ENCODE measurements around the gene ACAP2. TPM values are rescaled to one million over a fixed set of nuclear protein-coding genes. Genes with fewer than 3 reads are reported as not detected.
"Not testable (repeated sequence)": the region's sequence is repeated elsewhere in the genome, so short reads cannot be mapped to it uniquely, and the experiment has no call there.

The ACAP2 gene
- polyA plus RNA-seq, 6 donors from 2014 or later: 36.8 to 90.1 (median 81.0) TPM

DNA sequence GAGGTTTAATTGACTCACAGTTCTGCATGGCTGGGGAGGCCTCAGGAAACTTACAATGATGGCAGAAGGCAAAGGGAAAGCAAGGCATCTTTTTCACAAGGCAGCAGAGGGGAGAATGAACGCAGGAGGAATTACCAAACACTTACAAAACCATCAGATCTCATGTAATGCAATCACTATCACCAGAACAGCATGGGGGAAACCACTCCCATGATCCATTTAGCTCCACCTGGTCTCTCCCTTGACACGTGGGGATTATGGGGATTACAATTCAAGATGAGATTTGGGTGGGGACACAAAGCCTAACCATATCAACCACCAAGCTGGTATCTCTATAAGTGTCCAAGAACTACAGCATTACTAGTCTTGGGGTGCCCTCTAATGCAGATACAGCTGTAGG is 85.0 kb downstream of the ACAP2 start:
- peaks cover 17 to 38% of the 10 kb centered on the region in 2 donors for H3K36me3 Mint-ChIP-seq
- not testable (repeated sequence) for H3K4me3 Mint-ChIP-seq; DNase-seq; H3K9me3 Mint-ChIP-seq; ATAC-seq (ENCODE audit: low read depth in 2 of 2); H3K27me3 Mint-ChIP-seq
- peak overlapping the region in 3 of 6 donors; percentile 13 to 69 (median 61) for H3K27ac Mint-ChIP-seq
- H3K4me1 Mint-ChIP-seq: peaks cover 60 to 76% (median 61%) of the 10 kb centered on the region in 3 donors

DNA sequence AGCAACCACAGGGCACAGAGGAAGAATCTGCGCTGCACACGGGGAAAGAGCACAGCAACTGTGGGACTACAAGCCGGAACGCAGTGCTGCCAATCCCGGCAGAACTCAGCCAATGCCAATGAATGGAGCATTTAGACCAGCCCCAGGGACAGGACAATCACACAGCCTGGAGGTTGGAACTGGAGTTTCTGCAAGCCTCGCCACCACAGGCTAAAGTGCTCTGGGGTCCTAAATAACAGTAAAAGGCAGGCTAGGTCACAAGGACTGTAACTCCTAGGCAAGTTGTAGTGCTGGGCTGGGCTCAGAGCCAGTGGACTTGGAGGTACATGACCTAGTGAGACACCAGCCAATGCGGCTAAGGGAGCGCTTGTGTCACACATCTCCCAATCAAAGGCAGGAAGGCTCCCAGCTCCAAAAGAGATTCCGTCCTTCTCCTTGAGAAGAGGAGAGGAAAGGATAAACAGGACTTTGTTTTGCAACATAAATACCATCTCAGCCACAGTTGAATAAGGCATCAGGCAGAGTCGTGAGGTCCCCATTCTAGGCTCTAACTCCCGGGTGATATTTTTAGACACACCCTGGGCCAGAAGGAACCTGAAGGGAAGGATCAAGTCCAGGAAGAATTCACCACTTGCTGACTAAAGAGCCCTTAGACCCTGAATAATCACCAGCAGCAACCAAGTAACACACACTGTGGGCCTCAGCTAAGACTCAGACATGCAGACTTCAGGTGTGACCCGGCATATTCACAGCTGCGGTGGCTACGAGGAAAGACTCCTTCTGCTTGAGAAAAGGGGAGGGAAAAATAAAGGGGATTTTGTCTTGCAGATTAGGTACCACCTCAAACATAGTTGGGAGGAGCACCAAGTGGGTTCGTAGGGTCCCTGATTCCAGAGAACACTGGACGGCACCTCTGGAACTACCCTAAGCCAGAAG is 86.4 kb downstream of the ACAP2 start:
- Mint-ChIP-seq H3K9me3 (peaks cover 0 to 8% (median 4%) of the 10 kb centered on the region in 7 donors), H3K27me3 (no peaks in the 10 kb centered on the region), H3K36me3 (peaks cover 17 to 38% of the 10 kb centered on the region in 2 donors), H3K27ac (peak overlapping the region in 2 of 6 donors; percentile 41 to 56), H3K4me1 (peaks cover 49 to 64% (median 51%) of the 10 kb centered on the region in 3 donors), H3K4me3 (no peak overlapping the region)
- DNase-seq (no peak), ATAC-seq (ENCODE audit: low read depth in 2 of 2) (no peak)

- Mint-ChIP-seq H3K4me1 (peaks cover 30 to 50% (median 34%) of the 10 kb centered on the region in 3 donors), H3K36me3 (peaks cover 17 to 38% of the 10 kb centered on the region in 2 donors), H3K27ac (peak overlapping the region in 1 of 6 donors; percentile 35)
- not testable (repeated sequence) for H3K9me3 Mint-ChIP-seq; ATAC-seq (ENCODE audit: low read depth in 2 of 2); H3K27me3 Mint-ChIP-seq; DNase-seq; H3K4me3 Mint-ChIP-seq
Measured at GRCh38 chr3:195354009-195354408, 88.8 kb downstream of the ACAP2 start.

GRCh38 chr3:195352895-195353488 is 89.8 kb downstream of the ACAP2 start:
- DNase-seq (no peak), ATAC-seq (ENCODE audit: low read depth in 2 of 2) (no peak)
- Mint-ChIP-seq H3K27me3 (no peaks in the 10 kb centered on the region), H3K36me3 (peaks cover 17 to 35% of the 10 kb centered on the region in 2 donors), H3K4me3 (no peak overlapping the region), H3K4me1 (peaks cover 24 to 40% (median 25%) of the 10 kb centered on the region in 3 donors), H3K27ac (no peak overlapping the region), H3K9me3 (peaks cover 0 to 8% (median 2%) of the 10 kb centered on the region in 7 donors)

- Mint-ChIP-seq H3K27ac (peak overlapping the region in 1 of 6 donors; percentile 69), H3K36me3 (peaks cover 0 to 6% of the 10 kb centered on the region in 2 donors), H3K4me1 (peaks cover 12 to 24% (median 14%) of the 10 kb centered on the region in 3 donors), H3K9me3 (no peaks in the 10 kb centered on the region), H3K27me3 (no peaks in the 10 kb centered on the region), H3K4me3 (no peak overlapping the region)
- ATAC-seq (ENCODE audit: low read depth in 2 of 2): no peak
- DNase-seq: no peak
Measured at GRCh38 chr3:195348426-195349115, 94.2 kb downstream of the ACAP2 start.

- ATAC-seq (ENCODE audit: low read depth in 2 of 2): no peak
- H3K36me3 Mint-ChIP-seq: peaks cover 19 to 20% of the 10 kb centered on the region in 2 donors
- DNase-seq: no peak
- peak overlapping the region in 1 of 6 donors; percentile 13 for H3K27ac Mint-ChIP-seq
- no peaks in the 10 kb centered on the region for H3K27me3 Mint-ChIP-seq
- no peaks in the 10 kb centered on the region for H3K9me3 Mint-ChIP-seq
- peaks cover 0 to 3% (median under 1%) of the 10 kb centered on the region in 3 donors for H3K4me1 Mint-ChIP-seq
- H3K4me3 Mint-ChIP-seq: no peak overlapping the region
Measured at GRCh38 chr3:195337747-195338146, 105.1 kb downstream of the ACAP2 start.

GRCh38 chr3:195334967-195335366 is 107.9 kb downstream of the ACAP2 start:
- Mint-ChIP-seq H3K4me1 (peaks cover 0 to 11% (median 3%) of the 10 kb centered on the region in 3 donors), H3K36me3 (peaks cover 30 to 31% of the 10 kb centered on the region in 2 donors), H3K9me3 (no peaks in the 10 kb centered on the region), H3K27me3 (no peaks in the 10 kb centered on the region), H3K27ac (no peak overlapping the region), H3K4me3 (no peak overlapping the region)
- no peak for ATAC-seq (ENCODE audit: low read depth in 2 of 2)
- DNase-seq: no peak

DNA sequence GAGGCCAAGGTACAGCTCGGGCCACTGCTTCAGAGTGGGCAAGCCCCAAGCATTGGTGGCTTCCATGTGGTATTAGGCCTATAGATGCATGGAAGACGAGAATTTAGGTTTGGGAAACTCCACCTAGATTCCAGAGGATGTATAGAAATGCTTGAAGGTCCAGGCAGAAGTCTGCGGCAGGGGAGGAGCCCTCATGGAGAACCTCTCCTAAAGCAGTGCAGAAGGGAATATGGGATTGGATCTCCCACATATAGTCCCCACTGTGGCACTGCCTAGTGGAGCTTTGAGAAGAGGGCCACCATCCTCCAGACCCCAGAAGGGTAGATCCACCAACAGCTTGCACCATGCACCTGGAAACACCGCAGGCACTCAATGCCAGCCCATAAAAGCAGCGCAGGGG is 123.8 kb downstream of the ACAP2 start:
- no peak overlapping the region for H3K27ac Mint-ChIP-seq
- H3K4me1 Mint-ChIP-seq: peaks cover 0 to 5% (median 5%) of the 10 kb centered on the region in 3 donors
- H3K36me3 Mint-ChIP-seq: peaks cover 37 to 46% of the 10 kb centered on the region in 2 donors
- ATAC-seq (ENCODE audit: low read depth in 2 of 2): no peak
- H3K9me3 Mint-ChIP-seq: peaks cover 0 to 25% (median 23%) of the 10 kb centered on the region in 7 donors
- no peak overlapping the region for H3K4me3 Mint-ChIP-seq
- DNase-seq: no peak
- H3K27me3 Mint-ChIP-seq: no peaks in the 10 kb centered on the region

GRCh38 chr3:195312714-195313113 is 130.1 kb downstream of the ACAP2 start:
- no peak overlapping the region for H3K4me3 Mint-ChIP-seq
- no peak for ATAC-seq (ENCODE audit: low read depth in 2 of 2)
- no peak for DNase-seq
- no peaks in the 10 kb centered on the region for H3K9me3 Mint-ChIP-seq
- H3K27ac Mint-ChIP-seq: peak overlapping the region in 3 of 6 donors; percentile 1 to 59 (median 19)
- H3K4me1 Mint-ChIP-seq: no peaks in the 10 kb centered on the region
- H3K27me3 Mint-ChIP-seq: no peaks in the 10 kb centered on the region
- peaks cover 0 to 6% of the 10 kb centered on the region in 2 donors for H3K36me3 Mint-ChIP-seq

DNA sequence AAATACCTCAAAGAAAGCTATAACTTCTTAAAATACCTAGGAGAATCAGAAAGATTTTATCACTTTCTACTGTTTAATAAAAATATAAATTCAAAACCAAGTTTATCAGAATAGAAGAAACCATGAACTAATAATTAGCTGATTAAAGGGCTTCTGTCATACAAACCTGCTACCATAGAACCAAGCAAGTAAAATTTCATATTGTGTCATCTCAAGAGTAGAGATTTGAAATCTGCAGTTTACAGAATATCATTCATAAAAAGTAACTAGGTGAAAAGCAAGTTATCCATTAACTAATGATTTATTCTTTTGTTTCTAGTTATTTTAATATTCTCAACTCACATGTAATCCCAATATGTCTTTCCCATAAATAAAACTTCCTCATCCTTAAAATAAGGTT is 135.1 kb downstream of the ACAP2 start:
- peak overlapping the region in 2 of 6 donors; percentile 16 to 17 for H3K27ac Mint-ChIP-seq
- ATAC-seq (ENCODE audit: low read depth in 2 of 2): no peak

GRCh38 chr3:195306369-195306768 is 136.5 kb downstream of the ACAP2 start:
- ATAC-seq (ENCODE audit: low read depth in 2 of 2) (no peak), DNase-seq (no peak)
- peaks cover 7 to 13% of the 10 kb centered on the region in 2 donors for H3K36me3 Mint-ChIP-seq
- peak overlapping the region in 1 of 6 donors; percentile 12 for H3K27ac Mint-ChIP-seq
- peaks cover 0 to 3% (median 0%) of the 10 kb centered on the region in 3 donors for H3K4me1 Mint-ChIP-seq
- H3K27me3 Mint-ChIP-seq: no peaks in the 10 kb centered on the region
- H3K9me3 Mint-ChIP-seq: no peaks in the 10 kb centered on the region
- H3K4me3 Mint-ChIP-seq: no peak overlapping the region

More for the DNA sequence above, 135.1 kb downstream of the ACAP2 start:
- peaks cover 4 to 7% of the 10 kb centered on the region in 2 donors for H3K36me3 Mint-ChIP-seq
- no peak for DNase-seq
- H3K4me3 Mint-ChIP-seq: no peak overlapping the region
- H3K27me3 Mint-ChIP-seq: no peaks in the 10 kb centered on the region
- H3K9me3 Mint-ChIP-seq: no peaks in the 10 kb centered on the region
- H3K4me1 Mint-ChIP-seq: peaks cover 0 to 3% (median 0%) of the 10 kb centered on the region in 3 donors

DNA sequence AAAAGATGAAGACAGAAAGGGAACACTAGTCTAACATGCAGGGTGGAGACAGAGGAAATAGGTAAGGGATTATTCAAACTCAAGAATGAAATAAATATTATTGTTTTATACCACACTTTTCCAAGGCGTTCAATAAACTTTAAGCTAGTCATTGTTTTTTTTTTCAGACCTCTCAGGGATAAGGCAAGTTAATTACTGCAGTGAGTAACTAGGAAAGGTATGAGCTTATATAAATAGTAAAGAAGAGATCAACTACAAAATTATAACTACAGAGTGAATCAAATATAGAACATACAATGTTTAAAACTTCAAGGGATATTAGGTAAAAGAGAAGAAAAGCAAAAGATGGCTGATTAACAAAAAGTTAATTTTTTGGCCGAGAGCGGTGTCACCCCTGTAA is 140.4 kb downstream of the ACAP2 start:
- ATAC-seq (ENCODE audit: low read depth in 2 of 2): no peak

GRCh38 chr3:195297446-195297845 is 145.4 kb downstream of the ACAP2 start:
- ATAC-seq (ENCODE audit: low read depth in 2 of 2) (no peak), DNase-seq (no peak)
- H3K27ac Mint-ChIP-seq: peak overlapping the region in 4 of 6 donors; percentile 2 to 62 (median 30)
- H3K9me3 Mint-ChIP-seq: no peaks in the 10 kb centered on the region
- no peaks in the 10 kb centered on the region for H3K27me3 Mint-ChIP-seq
- H3K36me3 Mint-ChIP-seq: peaks cover 6 to 21% of the 10 kb centered on the region in 2 donors
- peaks cover 0 to 4% (median 4%) of the 10 kb centered on the region in 3 donors for H3K4me1 Mint-ChIP-seq
- H3K4me3 Mint-ChIP-seq: no peak overlapping the region

More for the DNA sequence above, 140.4 kb downstream of the ACAP2 start:
- H3K4me3 Mint-ChIP-seq: no peak overlapping the region
- H3K9me3 Mint-ChIP-seq: no peaks in the 10 kb centered on the region
- peak overlapping the region in 2 of 6 donors; percentile 38 to 59 for H3K27ac Mint-ChIP-seq
- H3K27me3 Mint-ChIP-seq: no peaks in the 10 kb centered on the region
- peaks cover 0 to 7% (median 4%) of the 10 kb centered on the region in 3 donors for H3K4me1 Mint-ChIP-seq
- peaks cover 7 to 17% of the 10 kb centered on the region in 2 donors for H3K36me3 Mint-ChIP-seq
- DNase-seq: no peak

Measured in naive B cell (primary cell).